Activated naive CD8-positive, alpha-beta T cell treated with anti-CD3 and anti-CD28 coated beads, Interleukin-2, amount 50 U/mL, for 16 hours (primary cell): ENCODE measurements around the gene PLXNB2.
"Not testable (repeated sequence)": the region's sequence is repeated elsewhere in the genome, so short reads cannot be mapped to it uniquely, and the experiment has no call there.

Experiments
- DNase-seq: peaks from one replicate; pipeline ENCODE4 v3.0.0-alpha.2; 2020; ENCODE audit warnings: low read depth, low spot score

Gene PLXNB2

GRCh38 chr22:50280022-50280707, 27.3 kb downstream of the PLXNB2 start:
- DNase-seq, result no peak

DNA sequence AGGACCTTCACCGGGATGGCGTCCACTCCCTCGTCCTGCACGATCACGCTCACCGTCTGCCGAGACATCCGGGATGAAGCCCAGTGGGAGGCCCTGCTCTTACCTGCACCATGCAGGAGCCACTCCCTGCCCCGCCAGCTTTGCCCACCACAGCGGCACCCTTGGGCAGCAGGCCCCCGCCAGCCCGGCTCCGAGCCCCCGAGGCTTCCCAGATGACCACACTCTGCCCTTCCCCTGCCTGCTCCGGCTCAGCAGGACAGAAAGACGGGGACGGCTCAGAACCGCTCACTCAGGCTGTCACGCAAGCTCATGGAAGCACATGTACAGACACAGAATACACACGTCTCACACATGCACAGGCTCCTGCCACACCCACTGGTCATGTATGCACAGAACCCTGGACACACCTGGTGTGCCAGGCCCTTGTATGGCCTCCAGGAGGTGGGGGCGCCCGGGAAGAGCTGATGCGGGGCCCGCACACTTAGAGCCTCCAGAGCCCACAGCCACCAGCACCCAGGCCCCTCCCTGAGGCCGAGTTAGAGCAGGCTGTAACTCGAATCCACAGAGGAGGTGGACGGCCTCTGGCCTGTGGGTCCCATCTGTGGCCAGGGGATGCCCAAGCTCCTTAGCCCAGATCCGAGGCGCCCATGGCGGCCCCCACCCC, 28.4 kb downstream of the PLXNB2 start:
- DNase-seq, result no peak

DNA sequence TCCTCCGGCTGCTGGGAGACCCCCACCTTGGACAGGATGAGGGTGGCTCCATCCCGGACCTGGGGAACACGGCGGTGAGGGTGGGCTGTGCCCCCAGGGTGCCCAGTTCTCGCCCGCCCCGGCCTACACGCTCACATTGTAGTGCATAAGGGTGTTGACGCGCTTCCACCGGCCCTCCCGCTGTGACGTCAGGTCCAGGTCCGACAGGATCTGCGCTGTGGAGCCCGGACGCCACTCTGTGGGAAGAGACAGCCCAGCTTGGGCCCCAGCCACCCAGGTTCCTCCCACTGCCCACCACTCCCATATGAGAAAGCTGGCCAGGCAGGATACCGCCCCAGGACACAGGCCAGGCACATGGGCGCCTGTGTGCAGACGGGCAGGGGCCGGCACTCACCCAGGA, 29.0 kb downstream of the PLXNB2 start:
- DNase-seq, result no peak

GRCh38 chr22:50277761-50278160, 29.7 kb downstream of the PLXNB2 start:
- no peak for DNase-seq

- DNase-seq, result no peak
Measured at GRCh38 chr22:50276143-50276542, 31.3 kb downstream of the PLXNB2 start.

GRCh38 chr22:50275181-50276055, 32.0 kb downstream of the PLXNB2 start:
- no peak for DNase-seq

- DNase-seq, result no peak
Measured at GRCh38 chr22:50274771-50275170, 32.7 kb downstream of the PLXNB2 start.

GRCh38 chr22:50274311-50274710, 33.1 kb downstream of the PLXNB2 start:
- no peak for DNase-seq

DNA sequence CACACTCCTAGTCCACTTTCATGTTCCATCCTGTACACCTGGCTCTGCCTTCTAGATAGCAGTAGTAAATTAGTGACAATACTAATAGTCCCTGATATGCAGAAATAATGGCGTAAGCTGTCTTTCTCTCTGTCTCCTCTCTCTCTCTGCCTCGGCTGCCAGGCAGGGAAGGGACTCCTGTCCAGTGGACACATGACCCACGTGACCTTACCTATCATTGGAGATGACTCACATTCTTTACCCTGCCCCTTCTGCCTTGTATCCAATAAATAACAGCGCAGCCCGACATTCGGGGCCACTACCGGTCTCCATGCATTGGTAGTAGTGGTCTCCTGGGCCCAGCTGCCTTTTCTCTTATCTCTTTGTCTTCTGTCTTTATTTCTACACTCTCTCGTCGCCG, 33.7 kb downstream of the PLXNB2 start:
- not testable (repeated sequence) for DNase-seq

GRCh38 chr22:50273352-50273751, 34.1 kb downstream of the PLXNB2 start:
- DNase-seq, result not testable (repeated sequence)

- no peak for DNase-seq
Measured at GRCh38 chr22:50272044-50272802, 35.2 kb downstream of the PLXNB2 start.

- no peak for DNase-seq
Measured at GRCh38 chr22:50271519-50271970, 35.9 kb downstream of the PLXNB2 start.

DNA sequence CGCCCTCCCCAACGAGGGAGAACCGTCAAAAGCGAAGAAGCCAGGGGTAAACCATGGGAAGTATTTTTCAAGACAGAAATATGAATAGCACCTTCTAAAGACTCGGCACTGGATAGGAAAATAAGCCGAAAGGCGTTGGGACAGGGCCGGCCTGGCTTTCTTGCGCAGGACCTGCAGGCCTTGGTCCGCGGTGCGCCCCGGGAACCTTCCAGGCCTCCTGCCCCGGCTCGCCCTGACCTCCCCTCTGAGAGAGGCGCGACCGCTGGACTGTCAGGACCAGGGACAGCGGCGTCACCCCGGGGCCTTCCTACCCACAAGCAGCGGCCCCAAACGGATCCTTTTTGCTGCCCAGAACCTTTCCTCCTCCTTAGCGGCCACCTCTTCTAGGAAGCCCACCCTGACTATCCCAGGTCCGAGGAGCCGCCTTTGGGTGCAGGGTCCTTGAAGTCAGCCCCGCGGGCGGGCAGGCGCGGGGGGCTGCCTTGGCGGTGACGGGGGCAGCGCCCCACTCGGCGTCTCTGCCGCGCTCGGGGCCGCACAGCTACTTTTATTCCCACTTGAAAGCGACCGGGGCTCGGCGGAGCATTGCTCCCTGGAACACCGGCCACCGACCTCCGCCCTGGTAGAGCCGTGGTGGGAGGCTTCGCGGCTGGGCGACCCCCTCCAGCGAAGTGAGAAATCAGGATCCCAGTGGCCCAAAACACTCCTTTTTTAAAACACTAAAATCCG, 36.6 kb downstream of the PLXNB2 start:
- DNase-seq, result no peak

- peak; percentile 38 for DNase-seq
Measured at GRCh38 chr22:50269970-50270665, 37.3 kb downstream of the PLXNB2 start, which contains the start of gene MAPK11. TSS of gene MAPK11 (minus strand) at chr22:50270380. CDS start at chr22:50270292, 88 bp downstream.

DNA sequence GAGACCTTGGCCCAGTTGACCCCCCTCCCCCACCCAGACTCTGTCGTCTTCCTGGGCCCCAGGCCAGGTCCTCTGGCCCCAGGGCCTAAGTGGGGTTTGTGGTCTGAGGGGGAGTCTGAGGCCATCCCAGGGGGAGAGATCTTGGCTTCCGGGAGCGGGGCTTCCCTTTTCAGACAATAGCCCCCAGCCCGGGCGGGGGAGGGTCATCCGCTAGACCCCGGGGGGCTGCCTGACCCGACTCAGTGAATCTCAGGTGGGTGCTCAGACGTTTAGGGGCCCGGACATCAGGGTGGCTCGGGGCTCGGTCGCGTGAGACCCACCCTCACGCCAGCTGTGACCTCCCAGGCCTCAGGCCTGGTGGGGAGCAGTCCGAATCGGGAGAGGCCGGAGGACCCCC, 37.9 kb downstream of the PLXNB2 start:
- no peak for DNase-seq

DNA sequence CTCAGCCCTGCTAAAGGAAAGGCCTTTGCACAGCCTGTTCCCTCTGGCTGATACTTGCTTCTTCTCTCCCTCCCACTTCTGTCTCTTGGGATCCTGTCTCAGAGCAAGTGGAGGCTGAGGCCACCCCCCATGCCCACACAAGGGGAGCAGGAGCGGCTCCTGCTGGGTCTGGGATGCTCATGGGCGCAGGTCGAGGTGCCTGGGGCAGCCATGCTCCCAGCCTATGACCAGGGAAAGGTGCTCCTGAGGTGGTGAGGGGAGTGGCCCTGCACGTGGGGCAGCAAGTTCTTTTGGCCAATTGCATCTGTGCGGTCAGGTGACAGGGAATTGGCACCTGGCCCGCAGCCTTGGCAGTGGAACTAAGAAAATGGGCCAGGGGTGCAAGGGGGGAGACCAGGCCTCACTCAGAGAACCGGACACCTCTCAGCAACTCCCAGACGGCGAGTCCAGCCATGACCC, 38.8 kb downstream of the PLXNB2 start:
- no peak for DNase-seq

DNA sequence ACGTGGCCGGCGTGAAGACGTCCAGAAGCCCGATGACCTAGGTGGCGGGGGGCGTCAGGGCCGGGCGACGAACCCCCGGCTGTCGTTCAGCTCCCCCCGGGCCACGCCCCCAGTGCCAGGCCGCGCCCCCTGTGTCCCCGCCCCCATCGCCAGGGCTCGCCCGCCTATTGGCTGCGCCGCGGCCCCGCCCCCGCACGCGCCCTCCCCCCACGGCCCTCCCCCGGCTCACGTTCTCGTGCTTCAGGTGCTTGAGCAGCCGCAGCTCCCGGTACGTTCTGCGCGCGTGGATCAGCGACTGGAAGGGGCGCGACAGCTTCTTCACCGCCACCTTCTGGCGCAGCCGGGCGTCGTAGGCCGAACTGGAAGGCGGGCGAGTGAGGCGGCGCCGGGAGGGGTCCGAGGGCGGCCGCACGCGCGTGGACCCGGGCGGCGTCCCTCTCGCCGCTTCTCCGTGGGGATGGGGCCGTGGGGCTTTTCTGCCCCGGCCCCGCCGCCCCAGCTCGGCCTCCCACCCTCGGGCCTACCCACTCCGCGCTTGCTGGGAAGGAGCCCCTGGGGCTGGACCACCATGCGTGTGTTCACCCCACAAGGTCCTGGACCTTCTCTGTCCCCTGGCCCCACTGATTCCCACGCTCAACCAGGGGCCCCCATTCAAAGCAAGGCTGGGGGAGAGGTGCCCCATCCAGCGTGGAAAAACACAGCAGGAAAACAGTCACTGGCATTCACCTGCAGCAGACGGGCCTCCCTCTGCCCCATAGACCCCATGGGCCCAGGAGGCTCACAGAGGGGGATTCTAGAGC, 39.7 kb downstream of the PLXNB2 start:
- DNase-seq, result no peak

DNA sequence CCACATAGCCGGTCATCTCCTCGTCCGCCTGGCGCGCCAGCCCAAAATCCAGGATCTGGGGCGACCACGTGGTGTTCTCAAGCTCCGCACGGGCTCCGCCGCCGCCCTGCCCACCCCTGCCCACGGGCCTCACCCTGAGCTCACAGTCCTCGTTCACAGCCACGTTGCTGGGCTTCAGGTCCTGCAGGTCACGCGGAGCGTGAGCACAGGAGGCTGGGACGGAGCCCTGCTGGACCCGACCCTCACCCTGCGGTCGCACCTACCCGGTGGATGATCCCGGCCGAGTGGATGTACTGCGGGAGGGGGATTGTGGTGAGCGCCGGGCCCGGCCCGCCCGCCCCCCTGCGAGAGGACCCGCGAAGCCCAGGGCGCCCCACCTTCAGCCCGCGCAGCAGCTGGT, 40.5 kb downstream of the PLXNB2 start:
- DNase-seq, result no peak

DNA sequence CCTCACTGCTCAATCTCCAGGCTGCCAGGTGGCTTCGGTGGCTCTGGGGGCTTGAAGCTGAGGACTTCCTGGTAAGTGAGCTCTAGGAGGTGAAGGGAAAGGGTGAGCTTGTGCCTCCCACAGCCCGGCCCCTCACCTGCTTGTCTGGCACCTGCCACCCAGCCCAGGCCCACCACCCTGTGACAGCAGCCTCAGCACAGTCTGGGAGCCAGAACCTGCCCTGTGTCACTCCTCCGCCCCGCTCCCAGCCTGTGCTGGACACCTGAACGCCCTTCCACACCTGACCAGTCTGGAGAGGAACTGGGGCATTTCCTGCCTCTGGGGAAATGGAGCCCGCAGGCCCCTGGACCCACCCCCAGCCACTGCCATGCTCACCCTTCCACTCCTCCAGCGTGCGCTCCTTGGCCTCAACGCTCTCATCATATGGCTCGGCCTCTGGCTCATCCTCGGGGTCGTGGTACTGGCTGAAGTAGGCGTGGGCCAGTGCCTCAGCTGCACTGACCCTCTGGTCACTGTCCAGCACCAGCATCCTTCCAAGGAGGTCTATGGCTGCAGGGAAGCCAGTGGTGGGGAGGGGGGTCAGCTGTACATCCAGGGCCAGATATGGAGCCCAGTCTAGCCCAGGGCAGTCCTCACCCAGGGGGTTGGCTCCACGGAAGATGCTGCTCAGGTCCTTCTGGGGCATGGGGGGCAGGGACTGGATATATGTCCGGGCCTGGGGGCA, 42.3 kb downstream of the PLXNB2 start:
- no peak for DNase-seq
